ENCODE data around the gene ADAM22. TPM values are rescaled to one million over a fixed set of nuclear protein-coding genes. Genes with fewer than 3 reads are reported as not detected.
"Not testable (repeated sequence)": the region's sequence is repeated elsewhere in the genome, so short reads cannot be mapped to it uniquely, and the experiment has no call there.

Gene ADAM22
- total and polyA plus RNA-seq, 2 experiments from 2014 or later, result 2.7 to 18.7 TPM

DNA sequence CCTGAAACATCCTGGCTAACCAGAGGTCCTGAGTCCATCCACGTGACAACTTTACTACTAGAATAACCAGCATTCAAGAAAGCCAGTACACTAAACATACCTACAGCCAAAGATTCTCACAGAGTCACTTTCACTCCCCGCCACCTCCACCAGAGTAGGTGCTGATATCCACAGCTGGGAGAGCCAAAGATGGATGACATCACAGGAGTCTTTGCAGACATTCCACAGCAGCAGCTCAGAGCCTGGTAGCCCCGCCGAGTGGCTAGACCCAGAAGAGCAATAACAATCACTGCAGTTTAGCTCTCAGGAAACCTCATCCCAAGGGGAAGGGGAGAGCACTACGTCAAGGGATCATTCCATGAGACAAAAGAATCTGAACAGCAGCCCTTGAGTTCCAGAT lies 13.5 kb upstream of the ADAM22 start:
- no peaks in the 10 kb centered on the region for H3K9me3 Mint-ChIP-seq
- no peak overlapping the region for H3K27ac ChIP-seq (ENCODE audit: low read depth)
- peak; percentile 41 for DNase-seq (ENCODE audit: low spot score)
- H3K9me2 ChIP-seq (ENCODE audit: insufficient read depth), result no peaks in the 10 kb centered on the region
- H3K4me1 Mint-ChIP-seq, result peaks cover 5% of the 10 kb centered on the region; the same call in 2 of the 3 replicates
- H3K4me2 ChIP-seq, result no peak overlapping the region
- H3K79me2 ChIP-seq (replicated peaks; ENCODE audit: insufficient read depth), result no peaks in the 10 kb centered on the region
- H3K4me3 ChIP-seq, result no peak overlapping the region
- no peaks in the 10 kb centered on the region for H3K27me3 Mint-ChIP-seq (ENCODE audit: insufficient read depth, low read depth, poor library complexity)
- no peak overlapping the region for H2AFZ ChIP-seq
- no peaks in the 10 kb centered on the region for H4K20me1 ChIP-seq (replicated peaks; ENCODE audit: insufficient read depth)
- ATAC-seq, result peak; percentile 65
- H3K36me3 Mint-ChIP-seq (ENCODE audit: low read depth), result no peaks in the 10 kb centered on the region
- TF ChIP-seq, protein P1, sequence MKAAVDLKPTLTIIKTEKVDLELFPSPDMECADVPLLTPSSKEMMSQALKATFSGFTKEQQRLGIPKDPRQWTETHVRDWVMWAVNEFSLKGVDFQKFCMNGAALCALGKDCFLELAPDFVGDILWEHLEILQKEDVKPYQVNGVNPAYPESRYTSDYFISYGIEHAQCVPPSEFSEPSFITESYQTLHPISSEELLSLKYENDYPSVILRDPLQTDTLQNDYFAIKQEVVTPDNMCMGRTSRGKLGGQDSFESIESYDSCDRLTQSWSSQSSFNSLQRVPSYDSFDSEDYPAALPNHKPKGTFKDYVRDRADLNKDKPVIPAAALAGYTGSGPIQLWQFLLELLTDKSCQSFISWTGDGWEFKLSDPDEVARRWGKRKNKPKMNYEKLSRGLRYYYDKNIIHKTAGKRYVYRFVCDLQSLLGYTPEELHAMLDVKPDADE (IDR thresholded peaks at IDR 0.05), result no peak
- TF ChIP-seq POLR2AphosphoS5 (IDR thresholded peaks at IDR 0.05; ENCODE audit: low read depth) (no peak), EZH2 (IDR thresholded peaks at IDR 0.05; ENCODE audit: low read depth, unreplicated experiment) (no peak)
- TF ChIP-seq, protein P2, sequence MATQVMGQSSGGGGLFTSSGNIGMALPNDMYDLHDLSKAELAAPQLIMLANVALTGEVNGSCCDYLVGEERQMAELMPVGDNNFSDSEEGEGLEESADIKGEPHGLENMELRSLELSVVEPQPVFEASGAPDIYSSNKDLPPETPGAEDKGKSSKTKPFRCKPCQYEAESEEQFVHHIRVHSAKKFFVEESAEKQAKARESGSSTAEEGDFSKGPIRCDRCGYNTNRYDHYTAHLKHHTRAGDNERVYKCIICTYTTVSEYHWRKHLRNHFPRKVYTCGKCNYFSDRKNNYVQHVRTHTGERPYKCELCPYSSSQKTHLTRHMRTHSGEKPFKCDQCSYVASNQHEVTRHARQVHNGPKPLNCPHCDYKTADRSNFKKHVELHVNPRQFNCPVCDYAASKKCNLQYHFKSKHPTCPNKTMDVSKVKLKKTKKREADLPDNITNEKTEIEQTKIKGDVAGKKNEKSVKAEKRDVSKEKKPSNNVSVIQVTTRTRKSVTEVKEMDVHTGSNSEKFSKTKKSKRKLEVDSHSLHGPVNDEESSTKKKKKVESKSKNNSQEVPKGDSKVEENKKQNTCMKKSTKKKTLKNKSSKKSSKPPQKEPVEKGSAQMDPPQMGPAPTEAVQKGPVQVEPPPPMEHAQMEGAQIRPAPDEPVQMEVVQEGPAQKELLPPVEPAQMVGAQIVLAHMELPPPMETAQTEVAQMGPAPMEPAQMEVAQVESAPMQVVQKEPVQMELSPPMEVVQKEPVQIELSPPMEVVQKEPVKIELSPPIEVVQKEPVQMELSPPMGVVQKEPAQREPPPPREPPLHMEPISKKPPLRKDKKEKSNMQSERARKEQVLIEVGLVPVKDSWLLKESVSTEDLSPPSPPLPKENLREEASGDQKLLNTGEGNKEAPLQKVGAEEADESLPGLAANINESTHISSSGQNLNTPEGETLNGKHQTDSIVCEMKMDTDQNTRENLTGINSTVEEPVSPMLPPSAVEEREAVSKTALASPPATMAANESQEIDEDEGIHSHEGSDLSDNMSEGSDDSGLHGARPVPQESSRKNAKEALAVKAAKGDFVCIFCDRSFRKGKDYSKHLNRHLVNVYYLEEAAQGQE (IDR thresholded peaks at IDR 0.05; ENCODE audit: unreplicated experiment), result no peak
- TF ChIP-seq, protein P3, sequence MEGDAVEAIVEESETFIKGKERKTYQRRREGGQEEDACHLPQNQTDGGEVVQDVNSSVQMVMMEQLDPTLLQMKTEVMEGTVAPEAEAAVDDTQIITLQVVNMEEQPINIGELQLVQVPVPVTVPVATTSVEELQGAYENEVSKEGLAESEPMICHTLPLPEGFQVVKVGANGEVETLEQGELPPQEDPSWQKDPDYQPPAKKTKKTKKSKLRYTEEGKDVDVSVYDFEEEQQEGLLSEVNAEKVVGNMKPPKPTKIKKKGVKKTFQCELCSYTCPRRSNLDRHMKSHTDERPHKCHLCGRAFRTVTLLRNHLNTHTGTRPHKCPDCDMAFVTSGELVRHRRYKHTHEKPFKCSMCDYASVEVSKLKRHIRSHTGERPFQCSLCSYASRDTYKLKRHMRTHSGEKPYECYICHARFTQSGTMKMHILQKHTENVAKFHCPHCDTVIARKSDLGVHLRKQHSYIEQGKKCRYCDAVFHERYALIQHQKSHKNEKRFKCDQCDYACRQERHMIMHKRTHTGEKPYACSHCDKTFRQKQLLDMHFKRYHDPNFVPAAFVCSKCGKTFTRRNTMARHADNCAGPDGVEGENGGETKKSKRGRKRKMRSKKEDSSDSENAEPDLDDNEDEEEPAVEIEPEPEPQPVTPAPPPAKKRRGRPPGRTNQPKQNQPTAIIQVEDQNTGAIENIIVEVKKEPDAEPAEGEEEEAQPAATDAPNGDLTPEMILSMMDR (conservative IDR thresholded peaks at IDR 0.05; ENCODE audit: low read depth in 2 of 2), result 0 out of 4 replicates have a peak, but pooled peaks of 1 of the 2 experiments have one; percentile 6
- H3K27ac Mint-ChIP-seq, result no peak overlapping the region
- H3K4me1 ChIP-seq (ENCODE audit: insufficient read depth), result no peaks in the 10 kb centered on the region
- H3K4me3 Mint-ChIP-seq, result no peak overlapping the region
- H3K27me3 ChIP-seq (ENCODE audit: insufficient read depth), result no peaks in the 10 kb centered on the region
- H3K36me3 ChIP-seq (ENCODE audit: insufficient read depth), result no peaks in the 10 kb centered on the region; the same call in 1 of the 2 replicates
- no peaks in the 10 kb centered on the region for H3F3A ChIP-seq (replicated peaks; ENCODE audit: low read depth)

DNA sequence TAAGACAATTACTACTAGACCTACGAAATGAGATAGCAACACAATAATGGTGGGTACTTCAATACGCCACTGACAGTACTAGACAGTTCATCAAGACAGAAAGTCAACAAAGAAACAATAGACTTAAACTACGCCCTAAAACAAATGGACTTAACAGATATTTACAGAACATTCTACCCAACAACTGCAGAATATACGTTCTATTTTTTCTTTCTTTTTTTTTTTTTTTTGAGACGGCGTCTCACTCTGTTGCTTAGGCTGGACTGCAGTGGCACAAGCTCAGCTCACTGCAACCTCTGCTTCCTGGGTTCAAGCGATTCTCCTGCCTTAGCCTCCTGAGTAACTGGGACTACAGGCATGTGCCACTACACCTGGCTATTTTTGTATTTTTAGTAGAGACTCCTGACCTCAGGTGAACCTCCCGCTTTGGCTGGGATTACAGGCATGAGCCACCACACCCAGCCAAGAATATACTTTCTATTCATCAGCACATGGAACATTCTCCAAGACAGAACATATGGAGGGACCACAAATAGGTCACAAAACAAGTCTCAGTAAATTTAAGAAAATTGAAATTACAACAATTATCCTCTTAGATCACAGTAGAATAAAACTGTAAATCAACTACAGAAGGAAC lies 11.2 kb upstream of the ADAM22 start:
- not testable (repeated sequence) for H3K36me3 ChIP-seq (ENCODE audit: insufficient read depth); DNase-seq (ENCODE audit: low spot score); H3K27ac ChIP-seq (ENCODE audit: low read depth); H2AFZ ChIP-seq; H3K4me1 ChIP-seq (ENCODE audit: insufficient read depth); H3K4me3 ChIP-seq; H4K20me1 ChIP-seq (replicated peaks; ENCODE audit: insufficient read depth); H3F3A ChIP-seq (replicated peaks; ENCODE audit: low read depth); H3K27me3 Mint-ChIP-seq (ENCODE audit: insufficient read depth, low read depth, poor library complexity); H3K4me2 ChIP-seq; H3K9me2 ChIP-seq (ENCODE audit: insufficient read depth); H3K9me3 Mint-ChIP-seq; ATAC-seq; H3K4me3 Mint-ChIP-seq; H3K27me3 ChIP-seq (ENCODE audit: insufficient read depth); H3K79me2 ChIP-seq (replicated peaks; ENCODE audit: insufficient read depth); H3K27ac Mint-ChIP-seq; H3K36me3 Mint-ChIP-seq (ENCODE audit: low read depth)
- H3K4me1 Mint-ChIP-seq, result peaks cover 18% of the 10 kb centered on the region

All from GM23338 (cell line).